ENCODE data around the gene ASB8.
"Not testable (repeated sequence)": the region's sequence is repeated elsewhere in the genome, so short reads cannot be mapped to it uniquely, and the experiment has no call there.

The ASB8 gene

DNA sequence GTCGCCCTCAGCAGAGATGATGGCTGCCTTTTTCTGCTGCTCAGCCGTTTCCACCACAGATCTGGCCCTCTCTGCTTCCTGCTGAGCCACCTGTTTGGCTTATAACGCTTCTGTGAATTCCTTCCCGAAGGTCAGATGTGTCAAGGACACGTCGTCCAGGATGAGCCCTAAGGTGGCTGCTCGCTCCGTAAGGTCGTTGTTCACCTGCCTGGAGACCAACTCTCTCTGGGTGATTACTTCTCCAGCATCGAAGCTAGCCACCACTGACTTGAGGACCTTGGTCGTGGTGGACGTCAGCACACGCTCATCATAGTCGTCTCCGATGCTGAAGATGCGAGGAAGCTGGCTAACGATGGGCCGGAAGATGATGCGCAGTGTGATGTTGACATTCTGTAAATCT lies 11.7 kb upstream of the ASB8 start:
- H3K27me3 Mint-ChIP-seq, result peaks cover 7% of the 10 kb centered on the region
- no peak for ATAC-seq
- DNase-seq, result no peak
- H3K27ac Mint-ChIP-seq, result no peak overlapping the region
- no peaks in the 10 kb centered on the region for H3K4me1 Mint-ChIP-seq
- H3K36me3 Mint-ChIP-seq (ENCODE audit: low read depth), result no peaks in the 10 kb centered on the region
- H3K4me3 Mint-ChIP-seq, result no peak overlapping the region
- no peaks in the 10 kb centered on the region for H3K9me3 Mint-ChIP-seq

DNA sequence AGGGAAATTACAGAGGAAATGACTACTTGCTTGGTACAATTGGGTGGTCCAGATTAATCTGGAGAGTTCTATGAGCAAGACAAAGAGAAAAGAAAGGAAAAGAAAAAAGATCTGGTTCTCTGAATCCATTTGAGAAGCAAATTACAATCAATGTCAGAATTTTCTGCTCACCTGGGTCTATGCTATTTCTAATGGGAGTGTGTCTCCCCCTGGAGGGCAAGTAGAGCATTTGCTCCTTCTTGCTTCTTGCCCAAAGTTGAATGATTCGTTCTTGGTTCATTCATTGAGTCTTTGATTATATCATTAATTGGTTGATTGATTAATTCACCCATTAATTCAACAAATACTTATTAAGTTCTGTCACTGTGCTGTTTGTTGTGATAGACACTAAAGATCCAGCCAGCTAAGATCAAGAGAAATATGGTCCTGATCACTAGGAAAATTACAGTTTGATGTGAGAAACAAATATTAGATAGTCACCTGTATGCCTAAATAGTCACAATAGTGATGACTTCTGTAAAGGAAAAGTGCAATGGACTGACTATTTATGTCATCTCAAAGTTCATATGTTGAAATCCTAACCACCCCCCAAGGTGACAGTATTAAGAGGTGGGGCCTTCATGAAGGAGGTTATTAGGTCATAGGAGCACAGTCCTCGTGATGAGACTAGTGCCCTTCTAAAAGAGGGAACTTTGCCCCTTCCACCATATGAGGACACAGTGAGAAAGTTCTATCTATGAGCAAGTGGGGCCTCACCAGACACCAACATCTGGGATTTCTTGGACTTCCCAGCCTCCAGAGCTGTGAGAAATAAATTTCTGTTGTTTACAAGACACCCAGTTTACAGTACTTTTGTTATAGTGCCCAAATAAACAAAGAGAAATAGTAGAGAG lies 8.0 kb upstream of the ASB8 start:
- no peak overlapping the region for H3K4me3 Mint-ChIP-seq
- H3K27me3 Mint-ChIP-seq, result peaks cover 7% of the 10 kb centered on the region
- no peaks in the 10 kb centered on the region for H3K36me3 Mint-ChIP-seq (ENCODE audit: low read depth)

DNA sequence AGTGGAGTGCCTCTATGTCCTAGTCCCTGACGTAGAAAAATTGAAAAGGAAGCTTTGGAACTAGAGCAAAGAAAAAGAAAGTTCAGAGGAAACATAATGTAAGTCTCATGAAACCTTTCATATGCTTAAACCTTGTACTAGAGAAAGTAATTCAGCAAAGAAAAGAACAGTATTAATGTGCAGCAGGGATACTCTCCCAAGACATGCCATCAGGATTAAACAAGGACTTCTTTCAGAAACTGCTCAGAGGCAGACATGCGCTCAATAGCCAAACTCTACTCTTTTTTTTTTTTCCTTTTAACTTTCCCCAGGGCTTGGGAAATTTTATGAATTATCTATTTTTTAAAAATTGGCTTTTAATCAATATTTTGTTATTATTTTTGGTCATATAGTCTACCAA lies 7.1 kb upstream of the ASB8 start:
- Mint-ChIP-seq H3K9me3 (no peaks in the 10 kb centered on the region), H3K36me3 (ENCODE audit: low read depth) (no peaks in the 10 kb centered on the region), H3K27me3 (peaks cover 7% of the 10 kb centered on the region), H3K4me3 (no peak overlapping the region), H3K4me1 (peaks cover 3% of the 10 kb centered on the region), H3K27ac (no peak overlapping the region)
- DNase-seq, result no peak
- no peak for ATAC-seq

More for the DNA sequence above, 8.0 kb upstream of the ASB8 start:
- Mint-ChIP-seq H3K9me3 (no peaks in the 10 kb centered on the region), H3K27ac (no peak overlapping the region), H3K4me1 (peaks cover 3% of the 10 kb centered on the region)
- DNase-seq (peak; percentile 47), ATAC-seq (peak; percentile 63)

DNA sequence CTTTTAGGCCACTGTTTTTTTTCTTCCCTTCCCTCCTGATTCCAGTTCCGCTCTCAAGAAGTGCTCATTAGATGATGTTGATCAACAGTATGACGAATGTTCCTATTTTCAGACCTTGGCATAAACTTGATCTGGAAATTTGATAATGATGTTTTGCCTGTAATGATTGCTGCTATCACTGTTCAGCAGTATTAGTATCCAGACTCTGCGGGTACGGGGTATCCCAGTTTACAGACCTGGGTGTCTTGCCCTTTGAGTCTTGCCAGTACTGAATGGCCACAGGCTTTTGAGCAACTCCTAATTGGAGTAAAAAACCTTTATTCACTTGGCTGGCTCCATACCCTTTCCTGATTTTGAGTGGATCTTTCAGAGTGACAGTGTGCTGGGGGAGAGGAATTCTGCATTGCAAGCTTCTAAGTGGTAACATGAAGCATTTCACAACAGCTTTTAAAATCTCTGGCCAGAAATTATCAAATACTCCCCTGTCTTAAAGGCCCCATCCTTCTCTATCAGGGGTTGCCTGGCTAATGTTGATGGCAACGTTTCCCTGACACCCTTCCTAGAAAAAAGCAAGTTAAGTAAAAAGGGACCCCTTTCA lies 5.9 kb upstream of the ASB8 start:
- no peak overlapping the region for H3K4me3 Mint-ChIP-seq
- ATAC-seq (no peak), DNase-seq (no peak)
- H3K9me3 Mint-ChIP-seq, result no peaks in the 10 kb centered on the region
- peaks cover 7% of the 10 kb centered on the region for H3K27me3 Mint-ChIP-seq
- H3K36me3 Mint-ChIP-seq (ENCODE audit: low read depth), result no peaks in the 10 kb centered on the region
- H3K27ac Mint-ChIP-seq, result no peak overlapping the region
- peaks cover 9% of the 10 kb centered on the region for H3K4me1 Mint-ChIP-seq

DNA sequence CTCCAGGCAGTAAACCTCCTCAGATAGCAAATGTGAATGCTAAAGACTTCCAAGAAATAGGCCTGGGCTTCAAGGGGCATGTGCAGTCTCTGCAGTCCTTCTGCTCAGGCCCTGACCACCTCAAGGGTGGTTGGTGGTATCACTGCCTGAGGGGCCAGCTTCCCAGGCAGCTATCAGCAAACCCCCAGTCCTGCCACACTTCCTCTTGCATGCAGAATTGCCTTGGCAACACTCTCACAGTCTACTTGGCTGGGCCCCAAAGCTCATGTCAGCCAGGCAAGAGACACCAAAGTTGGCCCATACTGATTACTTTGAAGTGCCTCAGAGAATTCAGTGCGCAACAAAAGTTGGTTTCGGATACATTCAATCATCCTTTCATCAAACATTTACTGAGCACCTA lies 3.5 kb upstream of the ASB8 start:
- Mint-ChIP-seq H3K4me3 (no peak overlapping the region), H3K36me3 (ENCODE audit: low read depth) (no peaks in the 10 kb centered on the region), H3K9me3 (no peaks in the 10 kb centered on the region), H3K27ac (no peak overlapping the region), H3K4me1 (peaks cover 29% of the 10 kb centered on the region), H3K27me3 (peaks cover 8% of the 10 kb centered on the region)
- ATAC-seq, result no peak
- no peak for DNase-seq

DNA sequence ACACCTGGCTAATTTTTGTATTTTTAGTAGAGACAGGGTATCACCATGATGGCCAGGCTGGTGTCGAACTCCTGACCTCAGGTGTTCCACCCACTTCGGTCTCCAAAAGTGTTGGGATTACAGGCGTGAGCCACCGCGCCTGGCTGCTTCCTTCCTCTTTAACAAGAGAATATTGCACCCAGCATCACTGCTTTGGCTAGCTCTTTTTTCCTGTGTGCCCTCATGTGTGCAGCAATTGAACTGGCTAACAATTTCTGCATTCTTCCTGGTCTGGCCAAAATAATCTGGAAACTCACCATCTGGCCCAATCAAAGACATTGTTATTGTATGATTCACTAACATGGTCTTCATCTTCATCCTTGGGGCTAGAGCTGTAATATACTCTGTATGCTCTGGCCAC lies 2.7 kb upstream of the ASB8 start:
- no peak overlapping the region for H3K27ac Mint-ChIP-seq
- DNase-seq (no peak), ATAC-seq (no peak)
- H3K27me3 Mint-ChIP-seq, result peaks cover 5% of the 10 kb centered on the region
- no peaks in the 10 kb centered on the region for H3K9me3 Mint-ChIP-seq
- H3K4me1 Mint-ChIP-seq, result peaks cover 29% of the 10 kb centered on the region
- no peak overlapping the region for H3K4me3 Mint-ChIP-seq
- no peaks in the 10 kb centered on the region for H3K36me3 Mint-ChIP-seq (ENCODE audit: low read depth)

DNA sequence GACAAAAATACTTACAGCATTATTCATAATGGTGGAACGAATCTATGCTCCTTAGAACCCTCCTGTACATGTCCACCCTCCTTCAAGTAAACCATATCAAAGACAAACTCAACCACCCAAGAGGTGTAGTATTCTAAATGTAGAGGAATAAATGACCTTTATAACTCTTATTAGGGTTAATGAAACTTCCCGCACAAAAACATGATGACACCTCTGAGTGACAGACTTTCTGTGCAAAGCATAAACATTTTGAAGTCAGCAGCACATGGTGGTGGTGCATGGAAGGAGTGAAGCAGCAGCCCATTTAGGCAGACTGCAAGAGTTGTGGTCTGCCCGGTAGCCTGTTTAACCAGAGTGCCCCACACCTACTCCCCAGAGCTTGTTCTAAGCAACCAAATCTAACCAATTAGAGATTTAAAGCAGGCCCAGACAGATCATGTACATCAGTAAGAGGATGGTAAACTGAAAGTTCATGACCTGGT lies 615 bp upstream of the ASB8 start:
- Mint-ChIP-seq H3K27me3 (peaks cover 4% of the 10 kb centered on the region), H3K9me3 (no peaks in the 10 kb centered on the region), H3K27ac (peak overlapping the region; percentile 95), H3K36me3 (ENCODE audit: low read depth) (peaks cover 2% of the 10 kb centered on the region), H3K4me1 (peaks cover 32% of the 10 kb centered on the region), H3K4me3 (peak overlapping the region; percentile 97)
- peak; percentile 13 for DNase-seq
- no peak for ATAC-seq

DNA sequence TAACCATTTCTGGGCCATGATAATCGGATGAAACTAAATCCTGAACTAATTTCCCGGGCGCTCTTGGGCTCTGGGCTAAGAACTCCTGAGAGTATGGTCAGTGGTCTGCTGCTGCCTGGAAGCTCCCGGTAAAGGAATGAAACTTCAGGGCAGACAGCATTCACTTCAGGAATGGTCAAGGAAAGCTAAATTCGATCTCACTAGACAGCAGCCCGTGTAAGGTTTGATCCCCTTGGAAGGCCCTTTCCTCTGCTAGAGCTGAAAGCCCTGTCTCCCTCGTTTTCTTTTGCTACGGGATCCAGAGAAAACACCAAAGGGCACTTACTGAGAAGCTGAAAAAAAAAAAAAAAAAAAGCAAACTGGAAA lies 680 bp downstream of the ASB8 start:
- Mint-ChIP-seq H3K9me3 (no peaks in the 10 kb centered on the region), H3K27me3 (peaks cover 4% of the 10 kb centered on the region)

DNA sequence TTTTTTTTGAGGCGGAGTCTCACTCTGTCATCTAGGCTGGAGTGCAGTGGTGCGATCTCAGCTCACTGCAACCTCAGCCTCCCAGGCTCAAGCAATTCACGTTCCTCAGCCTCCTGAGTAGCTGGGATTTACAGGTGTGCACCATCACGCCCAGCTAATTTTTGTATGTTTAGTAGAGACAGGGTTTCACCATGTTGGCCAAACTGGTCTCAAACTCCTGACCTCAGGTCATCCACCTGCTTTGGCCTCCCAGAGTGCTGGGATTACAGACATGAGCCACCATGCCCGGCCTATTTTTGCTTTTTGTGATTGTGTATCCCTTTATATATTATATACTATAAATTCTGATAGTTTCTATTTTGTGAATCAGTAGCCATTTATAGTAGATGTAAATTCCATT lies 1.5 kb downstream of the ASB8 start:
- H3K27ac Mint-ChIP-seq, result not testable (repeated sequence)

More for the DNA sequence above, 680 bp downstream of the ASB8 start:
- H3K4me1 Mint-ChIP-seq, result peaks cover 37% of the 10 kb centered on the region
- H3K27ac Mint-ChIP-seq, result peak overlapping the region; percentile 95
- no peak for DNase-seq
- H3K36me3 Mint-ChIP-seq (ENCODE audit: low read depth), result peaks cover 2% of the 10 kb centered on the region
- ATAC-seq, result no peak
- H3K4me3 Mint-ChIP-seq, result peak overlapping the region; percentile 97

DNA sequence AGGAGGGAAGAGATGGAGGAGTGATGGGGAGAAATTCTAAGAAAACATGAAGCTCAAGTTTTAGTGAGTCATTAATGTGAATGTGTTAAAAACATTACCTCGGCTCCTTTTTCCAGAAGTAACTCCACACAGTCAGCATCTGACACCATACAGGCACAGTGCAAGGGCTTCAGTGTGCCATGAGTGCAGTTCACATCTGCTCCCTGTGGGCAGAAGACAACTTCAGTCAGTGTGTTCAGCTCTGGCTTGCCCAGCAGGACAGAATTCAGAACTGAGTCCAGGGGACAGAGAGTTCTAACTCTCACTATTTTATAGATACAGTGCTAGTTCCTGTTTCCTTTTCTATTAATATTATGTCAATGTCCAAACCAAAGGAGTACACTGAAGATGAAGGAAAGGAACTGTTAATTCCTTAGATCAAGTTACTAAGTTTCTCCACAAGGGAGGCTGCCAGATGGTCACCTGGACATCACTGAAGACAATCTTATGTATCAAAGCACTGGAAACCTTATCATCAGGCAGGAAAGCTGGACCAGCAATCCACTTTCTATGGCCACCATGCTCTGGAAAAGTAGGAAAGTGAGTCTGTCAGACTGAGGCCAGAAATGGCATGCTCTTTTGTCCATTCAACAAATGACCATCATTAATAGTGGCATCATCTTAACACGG lies 6.1 kb downstream of the ASB8 start:
- peak overlapping the region; percentile 47 for H3K27ac Mint-ChIP-seq
- no peak for ATAC-seq

More for the DNA sequence above, 1.5 kb downstream of the ASB8 start:
- Mint-ChIP-seq H3K4me1 (peaks cover 34% of the 10 kb centered on the region), H3K4me3 (peak overlapping the region; percentile 97)
- not testable (repeated sequence) for H3K27me3 Mint-ChIP-seq; H3K9me3 Mint-ChIP-seq; ATAC-seq; DNase-seq; H3K36me3 Mint-ChIP-seq (ENCODE audit: low read depth)

DNA sequence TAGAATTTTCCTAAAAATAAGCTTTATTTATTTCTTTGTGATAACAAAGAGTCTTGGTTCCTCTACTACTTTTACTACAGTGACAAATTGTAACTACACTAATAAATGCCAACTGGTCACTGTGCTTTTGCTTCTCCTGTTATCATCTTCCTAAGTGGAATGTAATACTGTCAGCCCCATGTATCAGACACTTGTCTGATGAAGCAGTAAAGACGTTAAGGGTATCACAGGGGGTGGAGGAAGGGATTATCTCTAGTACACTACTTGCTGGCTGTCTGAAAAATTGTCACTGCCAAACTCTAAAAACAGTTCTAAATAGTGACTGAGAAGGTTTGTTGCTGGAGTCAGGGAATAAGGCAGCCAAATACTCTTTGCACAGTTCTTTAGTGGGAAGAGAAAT lies 11.3 kb downstream of the ASB8 start:
- H3K4me3 Mint-ChIP-seq, result no peak overlapping the region
- no peak for ATAC-seq
- no peaks in the 10 kb centered on the region for H3K4me1 Mint-ChIP-seq
- no peaks in the 10 kb centered on the region for H3K27me3 Mint-ChIP-seq
- H3K9me3 Mint-ChIP-seq, result no peaks in the 10 kb centered on the region
- H3K36me3 Mint-ChIP-seq (ENCODE audit: low read depth), result peaks cover 35% of the 10 kb centered on the region
- DNase-seq, result no peak
- H3K27ac Mint-ChIP-seq, result no peak overlapping the region

More for the DNA sequence above, 6.1 kb downstream of the ASB8 start:
- Mint-ChIP-seq H3K4me3 (no peak overlapping the region), H3K4me1 (peaks cover 10% of the 10 kb centered on the region), H3K36me3 (ENCODE audit: low read depth) (peaks cover 16% of the 10 kb centered on the region), H3K9me3 (no peaks in the 10 kb centered on the region), H3K27me3 (no peaks in the 10 kb centered on the region)
- no peak for DNase-seq

DNA sequence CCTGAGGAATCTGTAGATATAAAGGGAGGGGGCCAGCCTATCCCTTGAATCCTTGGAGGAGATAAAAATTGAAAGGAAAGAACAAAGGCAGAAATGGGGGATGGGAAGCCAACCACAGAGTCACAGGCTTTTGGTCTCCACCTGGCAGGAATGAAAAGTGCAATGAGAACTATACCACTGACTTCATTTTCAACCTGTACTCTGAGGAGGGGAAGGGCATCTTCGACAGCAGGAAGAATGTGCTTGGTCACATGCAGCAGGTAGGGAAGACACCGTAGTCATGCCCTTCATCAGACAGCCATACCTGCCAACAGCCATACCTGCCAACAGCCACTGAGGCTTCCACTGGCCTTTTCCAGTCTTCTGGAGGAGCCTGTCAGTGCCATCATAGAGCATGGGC lies 13.4 kb downstream of the ASB8 start:
- no peak overlapping the region for H3K4me3 Mint-ChIP-seq
- no peaks in the 10 kb centered on the region for H3K4me1 Mint-ChIP-seq
- no peaks in the 10 kb centered on the region for H3K9me3 Mint-ChIP-seq
- DNase-seq (no peak), ATAC-seq (no peak)
- no peak overlapping the region for H3K27ac Mint-ChIP-seq
- H3K36me3 Mint-ChIP-seq (ENCODE audit: low read depth), result peaks cover 36% of the 10 kb centered on the region
- H3K27me3 Mint-ChIP-seq, result no peaks in the 10 kb centered on the region

DNA sequence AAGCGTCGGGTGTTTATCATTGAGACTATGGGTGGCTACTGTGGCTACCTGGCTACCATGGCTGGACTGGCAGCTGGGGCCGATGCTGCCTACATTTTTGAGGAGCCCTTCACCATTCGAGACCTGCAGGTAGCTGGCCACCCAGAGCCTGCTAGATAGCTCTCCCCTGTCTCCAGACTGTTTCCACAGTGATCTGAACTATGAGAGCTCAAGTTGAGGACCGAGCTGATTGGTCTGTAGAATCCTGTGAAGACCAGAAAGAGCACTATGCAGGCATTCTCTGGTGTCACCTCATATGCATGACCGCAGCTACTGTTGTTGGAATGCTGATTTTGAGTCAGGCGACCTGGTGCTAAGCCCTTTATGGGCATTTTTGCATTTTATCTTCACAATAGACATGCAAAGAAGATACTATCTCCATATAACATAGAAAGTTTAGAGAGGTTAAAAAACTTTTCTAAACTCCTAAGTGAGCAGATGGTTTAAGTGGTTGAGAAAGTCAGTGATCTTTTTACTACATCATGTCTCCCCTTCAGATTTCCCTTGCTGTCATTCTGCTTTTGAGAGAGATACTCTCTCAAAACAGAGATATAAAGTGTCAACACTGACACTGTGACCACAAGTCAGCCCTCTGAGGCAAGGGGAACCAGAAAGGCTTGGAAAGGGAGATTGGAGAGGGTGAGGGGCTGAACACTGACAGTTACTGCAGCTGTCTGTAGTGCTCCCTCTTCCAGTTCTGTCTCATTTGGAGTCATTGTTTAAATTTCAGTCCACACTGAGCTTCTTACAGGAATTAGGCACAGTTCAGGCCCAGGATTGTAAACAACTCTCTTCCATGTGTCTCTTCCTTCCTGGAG lies 14.3 kb downstream of the ASB8 start:
- no peaks in the 10 kb centered on the region for H3K4me1 Mint-ChIP-seq
- peaks cover 36% of the 10 kb centered on the region for H3K36me3 Mint-ChIP-seq (ENCODE audit: low read depth)
- H3K27me3 Mint-ChIP-seq, result no peaks in the 10 kb centered on the region
- no peaks in the 10 kb centered on the region for H3K9me3 Mint-ChIP-seq
- no peak overlapping the region for H3K4me3 Mint-ChIP-seq
- ATAC-seq (no peak), DNase-seq (no peak)
- H3K27ac Mint-ChIP-seq, result no peak overlapping the region

DNA sequence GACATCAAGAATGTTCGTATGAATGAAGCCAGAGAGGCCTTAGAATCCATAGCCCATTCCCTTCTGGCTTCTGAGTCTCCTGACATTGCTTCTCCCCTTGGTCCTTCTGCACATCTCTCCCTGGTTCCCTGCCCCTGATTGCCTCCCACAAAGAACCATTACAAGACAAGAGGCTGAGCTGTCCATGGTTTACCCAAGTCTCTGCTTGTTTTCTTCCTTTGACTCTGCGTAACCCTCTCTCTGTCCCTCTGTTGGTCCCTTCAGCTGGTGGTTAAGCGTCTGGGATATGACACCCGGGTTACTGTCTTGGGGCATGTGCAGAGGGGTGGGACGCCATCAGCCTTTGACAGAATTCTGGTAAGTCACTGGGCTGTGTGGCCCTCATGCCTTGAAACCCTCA lies 22.3 kb downstream of the ASB8 start:
- Mint-ChIP-seq H3K4me3 (no peak overlapping the region), H3K4me1 (no peaks in the 10 kb centered on the region), H3K9me3 (no peaks in the 10 kb centered on the region), H3K36me3 (ENCODE audit: low read depth) (peaks cover 46% of the 10 kb centered on the region), H3K27me3 (no peaks in the 10 kb centered on the region), H3K27ac (no peak overlapping the region)
- no peak for ATAC-seq
- no peak for DNase-seq
